ENCODE measurements around the gene TAF3.

DNA sequence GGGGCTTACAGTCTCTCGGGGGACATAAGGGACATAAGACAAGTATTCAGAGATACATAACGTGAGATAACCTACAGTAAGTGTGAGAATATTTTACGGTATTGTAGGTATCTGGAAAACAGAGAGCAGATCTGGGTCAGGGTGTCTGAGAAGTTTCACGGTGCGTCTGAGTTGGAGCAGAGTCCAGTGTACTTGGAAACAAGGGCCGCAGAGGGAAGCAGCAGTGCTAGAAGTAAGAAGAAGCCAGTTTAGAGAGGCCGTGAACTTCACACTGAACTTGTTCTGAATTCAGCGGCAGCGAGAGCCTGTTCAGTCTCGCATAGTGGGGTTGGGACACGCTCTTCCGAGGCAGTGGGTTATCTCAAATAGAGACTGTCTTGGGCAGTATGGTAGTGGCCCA lies 85.5 kb downstream of the TAF3 start:
- TF ChIP-seq, protein P1, sequence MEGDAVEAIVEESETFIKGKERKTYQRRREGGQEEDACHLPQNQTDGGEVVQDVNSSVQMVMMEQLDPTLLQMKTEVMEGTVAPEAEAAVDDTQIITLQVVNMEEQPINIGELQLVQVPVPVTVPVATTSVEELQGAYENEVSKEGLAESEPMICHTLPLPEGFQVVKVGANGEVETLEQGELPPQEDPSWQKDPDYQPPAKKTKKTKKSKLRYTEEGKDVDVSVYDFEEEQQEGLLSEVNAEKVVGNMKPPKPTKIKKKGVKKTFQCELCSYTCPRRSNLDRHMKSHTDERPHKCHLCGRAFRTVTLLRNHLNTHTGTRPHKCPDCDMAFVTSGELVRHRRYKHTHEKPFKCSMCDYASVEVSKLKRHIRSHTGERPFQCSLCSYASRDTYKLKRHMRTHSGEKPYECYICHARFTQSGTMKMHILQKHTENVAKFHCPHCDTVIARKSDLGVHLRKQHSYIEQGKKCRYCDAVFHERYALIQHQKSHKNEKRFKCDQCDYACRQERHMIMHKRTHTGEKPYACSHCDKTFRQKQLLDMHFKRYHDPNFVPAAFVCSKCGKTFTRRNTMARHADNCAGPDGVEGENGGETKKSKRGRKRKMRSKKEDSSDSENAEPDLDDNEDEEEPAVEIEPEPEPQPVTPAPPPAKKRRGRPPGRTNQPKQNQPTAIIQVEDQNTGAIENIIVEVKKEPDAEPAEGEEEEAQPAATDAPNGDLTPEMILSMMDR (IDR thresholded peaks at IDR 0.05; ENCODE audit: borderline replicate concordance, extremely low read depth, low read length, poor library complexity, severe bottlenecking) = no peak
- no peak for TF ChIP-seq EZH2 (IDR thresholded peaks at IDR 0.05; ENCODE audit: borderline replicate concordance, low read depth, low read length, severe bottlenecking)

Measured in DND-41 (cell line).